AG04450 (cell line): ENCODE data around the gene PCED1B. TPM values are rescaled to one million over a fixed set of nuclear protein-coding genes. Genes with fewer than 3 reads are reported as not detected.

ENCODE experiments used
- CTCF ChIA-PET: fragments of 300-600, 350-600 bp; formaldehyde crosslinking; extraction: SDS; loops from one replicate; lab custom pipeline; 2022; ENCODE audit warnings: antibody characterized with exemption, inconsistent platforms; lab: Charles Lee
- POLR2A ChIA-PET: fragments of 350-600 bp; formaldehyde crosslinking; extraction: SDS; loops from one replicate; lab custom pipeline; 2021; ENCODE audit warnings: antibody characterized with exemption, inconsistent platforms; lab: Yijun Ruan, JAX
- DNase-seq: peaks from one replicate; pipeline ENCODE4 v3.0.0-alpha.2; 2011; ENCODE audit warnings: low read depth, low spot score
- H3K27ac ChIP-seq: one replicate; pipeline ENCODE4 v1.5.1; 2012; ENCODE audit warnings: low read depth, low read length, control low read depth
- H3K27me3 ChIP-seq: one replicate; pipeline ENCODE4 v1.6.0; 2012; ENCODE audit warnings: low read length; ENCODE audit not compliant: control insufficient read depth, insufficient read depth
- H3K4me3 ChIP-seq: 2 replicates; pipeline ENCODE4 v1.5.1; 2011; ENCODE audit warnings: mild to moderate bottlenecking, low read depth, low read length, control low read depth
- H3K9me3 ChIP-seq: 2 replicates; pipeline ENCODE4 v1.5.1; 2012; ENCODE audit warnings: low read length; ENCODE audit not compliant: control insufficient read depth, insufficient read depth
- CTCF ChIP-seq: IDR thresholded peaks from 2 replicates; pipeline ENCODE4 v1.5.1; 2011; ENCODE audit warnings: low read depth, low read length, control low read depth, inconsistent platforms
- polyA plus RNA-seq: library from polyadenylated mRNA; depleted of rRNA; stranded (reverse); fragments of >200 nt; gene quantifications from 2 replicates; pipeline ENCODE4 v1.2.3, GENCODE V29; 2011

Gene PCED1B
- polyA plus RNA-seq, 1 experiment: 0.88 TPM

- DNase-seq: no peak
- no peaks in the 10 kb centered on the region for H3K9me3 ChIP-seq
- no peak overlapping the region for H3K4me3 ChIP-seq
- H3K27ac ChIP-seq: no peak overlapping the region
- H3K27me3 ChIP-seq: no peaks in the 10 kb centered on the region
- TF ChIP-seq CTCF: no peak
- ChIA-PET POLR2A (no interaction called here), CTCF (no interaction called here)
These were observed 169.7 kb downstream of the PCED1B start for GRCh38 chr12:47249082-47249481.

DNA sequence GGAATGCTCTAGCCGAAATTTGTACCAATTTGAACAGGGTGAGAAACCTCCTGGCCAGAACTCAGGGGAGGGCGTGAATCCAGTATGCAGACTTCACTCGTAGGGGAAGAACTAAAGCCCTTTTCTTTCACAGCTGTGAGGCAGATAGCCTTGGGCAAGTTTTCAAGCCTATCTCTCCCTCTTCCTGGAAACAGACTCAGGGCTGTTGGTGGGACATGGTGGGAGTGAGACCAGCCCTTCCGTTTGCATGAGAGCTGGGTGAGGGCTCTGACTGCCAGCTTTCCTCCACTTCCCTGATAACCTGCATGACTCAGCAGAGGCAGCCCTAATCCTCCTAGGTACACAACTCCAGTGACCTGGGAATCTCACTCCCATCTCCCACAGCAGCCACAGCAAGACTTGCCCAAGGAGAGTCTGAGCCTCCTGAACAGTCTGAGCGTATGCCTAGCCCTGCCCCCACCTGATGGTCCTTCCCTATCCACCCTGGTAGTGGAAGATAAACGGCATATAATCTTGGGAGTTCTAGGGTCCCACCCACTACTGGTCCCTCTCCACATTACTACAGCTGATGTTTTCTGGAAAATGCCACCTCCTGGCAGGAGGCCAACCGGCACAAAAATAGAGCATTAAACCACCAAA lies 170.4 kb downstream of the PCED1B start:
- Histone ChIP-seq H3K27me3 (no peaks in the 10 kb centered on the region), H3K4me3 (no peak overlapping the region), H3K27ac (no peak overlapping the region), H3K9me3 (no peaks in the 10 kb centered on the region)
- TF ChIP-seq CTCF: no peak
- POLR2A ChIA-PET: no interaction called here
- DNase-seq: no peak
- CTCF ChIA-PET: no interaction called here

DNA sequence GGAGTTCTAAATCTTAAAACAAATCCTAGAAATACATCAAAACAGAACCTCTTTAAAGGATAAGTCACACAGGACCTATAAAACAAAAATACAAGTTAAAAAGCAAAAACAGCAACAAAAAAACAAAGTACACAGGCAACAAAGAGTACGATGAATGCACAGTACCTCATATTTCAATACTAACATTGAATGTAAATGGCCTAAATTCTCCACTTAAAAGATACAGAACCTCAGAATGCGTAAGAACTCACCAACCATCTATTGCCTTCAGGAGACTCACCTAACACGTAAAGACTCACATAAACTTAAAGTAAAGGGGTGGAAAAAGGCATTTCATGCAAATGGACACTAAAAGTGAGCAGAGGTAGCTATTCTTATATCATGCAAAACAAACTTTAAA lies 172.5 kb downstream of the PCED1B start:
- ChIA-PET POLR2A (no interaction called here), CTCF (no interaction called here)

DNA sequence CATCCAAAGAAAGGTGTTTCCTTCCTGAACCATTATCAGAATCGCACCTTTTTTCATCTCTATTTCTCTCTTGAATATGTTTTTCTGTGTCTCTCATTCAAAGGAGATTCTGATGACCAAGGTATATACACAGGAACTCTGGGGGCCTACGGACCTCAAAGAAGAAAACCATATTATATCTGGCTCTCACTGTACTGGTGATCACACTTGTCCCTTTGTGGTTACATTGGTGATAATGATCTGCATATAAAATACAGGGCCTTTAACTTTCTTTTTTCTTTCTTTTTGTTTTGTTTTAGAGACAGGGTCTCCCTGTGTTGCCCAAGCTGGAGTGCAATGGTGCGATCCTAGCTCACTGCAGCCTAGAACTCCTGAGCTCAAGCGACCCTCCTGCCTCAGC lies 185.5 kb downstream of the PCED1B start:
- Histone ChIP-seq H3K27ac (no peak overlapping the region), H3K27me3 (no peaks in the 10 kb centered on the region), H3K9me3 (peaks cover 7% of the 10 kb centered on the region), H3K4me3 (no peak overlapping the region)
- no peak for TF ChIP-seq CTCF
- no peak for DNase-seq
- POLR2A ChIA-PET: no interaction called here
- CTCF ChIA-PET: no interaction called here

More for the DNA sequence above, 172.5 kb downstream of the PCED1B start:
- H3K27ac ChIP-seq: no peak overlapping the region
- DNase-seq: no peak
- no peak overlapping the region for H3K4me3 ChIP-seq
- no peaks in the 10 kb centered on the region for H3K27me3 ChIP-seq
- H3K9me3 ChIP-seq: no peaks in the 10 kb centered on the region
- no peak for TF ChIP-seq CTCF

- Histone ChIP-seq H3K27me3 (no peaks in the 10 kb centered on the region), H3K27ac (no peak overlapping the region), H3K4me3 (no peak overlapping the region), H3K9me3 (peaks cover 7% of the 10 kb centered on the region)
- DNase-seq: no peak
- no peak for TF ChIP-seq CTCF
- CTCF ChIA-PET: no interaction called here
- POLR2A ChIA-PET: no interaction called here
These were observed 186.0 kb downstream of the PCED1B start for GRCh38 chr12:47265391-47265790.
